Neural cell (in vitro differentiated cells): ENCODE data around the gene TLX2. TPM values are rescaled to one million over a fixed set of nuclear protein-coding genes. Genes with fewer than 3 reads are reported as not detected.
A peak's percentile ranks its signal among the peaks of the same experiment; 100 is the strongest.

Experiments used
- H2AFZ ChIP-seq: fragments of 200-600, 300-800 bp; sonication (generic), shearing (Covaris generic); 2 replicates; pipeline ENCODE4 v1.6.0; 2014; ENCODE audit warnings: low read depth, mild to moderate bottlenecking, antibody characterized with exemption, low read length, moderate library complexity
- H3F3A ChIP-seq: fragments of 200-600 bp; shearing (Covaris generic); 2 replicates; pipeline ENCODE4 v1.6.1; 2016; ENCODE audit warnings: mild to moderate bottlenecking, moderate library complexity, mixed read lengths, antibody characterized with exemption, low read length; ENCODE audit not compliant: insufficient read depth, poor library complexity, severe bottlenecking
- H3K27ac ChIP-seq: fragments of 200-600, 300-800 bp; sonication (generic), shearing (Covaris generic); 2 replicates; pipeline ENCODE4 v1.5.1; 2014; ENCODE audit warnings: mild to moderate bottlenecking, low read length, moderate library complexity
- H3K27me3 ChIP-seq: fragments of 300-800, 200-600 bp; sonication (generic), shearing (Covaris generic); 2 replicates; pipeline ENCODE4 v1.6.0; 2014; ENCODE audit warnings: mild to moderate bottlenecking, low read depth, low read length, moderate library complexity; ENCODE audit not compliant: insufficient read depth
- H3K36me3 ChIP-seq: fragments of 300-800, 200-600 bp; sonication (generic), shearing (Covaris generic); 2 replicates; pipeline ENCODE4 v1.5.1; 2014; ENCODE audit warnings: mild to moderate bottlenecking, antibody characterized with exemption, low read length, moderate library complexity; ENCODE audit not compliant: insufficient read depth
- H3K4me2 ChIP-seq: fragments of 300-800, 200-600 bp; sonication (generic), shearing (Covaris generic); 2 replicates; pipeline ENCODE4 v1.6.0; 2014; ENCODE audit warnings: mild to moderate bottlenecking, low read length
- H3K4me3 ChIP-seq: fragments of 300-800, 200-600 bp; sonication (generic), shearing (Covaris generic); 2 replicates; pipeline ENCODE4 v1.5.1; 2014; ENCODE audit warnings: mild to moderate bottlenecking, low read length, moderate library complexity
- H3K79me2 ChIP-seq: fragments of 200-600 bp; shearing (Covaris generic); replicated peaks from 2 replicates; pipeline ENCODE4 v1.6.0; 2014; ENCODE audit warnings: mild to moderate bottlenecking, low read length, moderate library complexity; ENCODE audit not compliant: insufficient read depth
- H3K9ac ChIP-seq: fragments of 300-800, 200-600 bp; sonication (generic), shearing (Covaris generic); 2 replicates; pipeline ENCODE4 v1.6.1; 2016; ENCODE audit warnings: mild to moderate bottlenecking, low read length, mixed read lengths
- H3K9me2 ChIP-seq: fragments of 200-600 bp; shearing (Covaris generic); 2 replicates; pipeline ENCODE4 v1.6.1; 2016; ENCODE audit warnings: mild to moderate bottlenecking, low read length, mixed read lengths; ENCODE audit not compliant: insufficient read depth
- H3K9me3 ChIP-seq: fragments of 200-600, 300-800 bp; sonication (generic), shearing (Covaris generic); 2 replicates; pipeline ENCODE4 v1.6.1; 2016; ENCODE audit warnings: mild to moderate bottlenecking, mixed run types, low read length, moderate library complexity, mixed read lengths
- H4K20me1 ChIP-seq: fragments of 200-600 bp; shearing (Covaris generic); 2 replicates; pipeline ENCODE4 v1.6.1; 2016; ENCODE audit warnings: mild to moderate bottlenecking, mixed run types; ENCODE audit not compliant: insufficient read depth
- EP300 ChIP-seq: fragments of 450-650 bp; conservative IDR thresholded peaks from 2 replicates; pipeline ENCODE4 v1.6.1; 2014; ENCODE audit warnings: antibody characterized with exemption, mild to moderate bottlenecking, moderate library complexity; ENCODE audit not compliant: poor library complexity, severe bottlenecking
- EZH2 ChIP-seq: fragments of 200-600, 300-800 bp; shearing (Covaris generic), sonication (generic); IDR thresholded peaks from 2 replicates; pipeline ENCODE4 v1.6.1; 2014; ENCODE audit warnings: antibody characterized with exemption, low read length, borderline replicate concordance, mild to moderate bottlenecking; ENCODE audit not compliant: insufficient read depth, poor library complexity, severe bottlenecking
- MXI1 ChIP-seq: fragments of 450-650 bp; conservative IDR thresholded peaks from 2 replicates; pipeline ENCODE4 v1.6.1; 2014; ENCODE audit warnings: antibody characterized with exemption, mild to moderate bottlenecking; ENCODE audit not compliant: poor library complexity, severe bottlenecking
- POLR2AphosphoS5 ChIP-seq: IDR thresholded peaks from 2 replicates; pipeline ENCODE4 v1.6.1; 2012
- RAD21 ChIP-seq: fragments of 450-650 bp; conservative IDR thresholded peaks from 2 replicates; pipeline ENCODE4 v1.6.1; 2014; ENCODE audit warnings: antibody characterized with exemption, mild to moderate bottlenecking, moderate library complexity
- SMC3 ChIP-seq: fragments of 450-650 bp; conservative IDR thresholded peaks from 2 replicates; pipeline ENCODE4 v1.6.1; 2014; ENCODE audit warnings: antibody characterized with exemption, mild to moderate bottlenecking, moderate library complexity; ENCODE audit not compliant: poor library complexity
- TAF1 ChIP-seq: IDR thresholded peaks from 2 replicates; pipeline ENCODE4 v1.6.1; 2012; ENCODE audit warnings: low read depth
- polyA plus RNA-seq: library from polyadenylated mRNA; depleted of rRNA; stranded (reverse); fragments of >200 nt; gene quantifications from 2 replicates; pipeline ENCODE4 v1.2.3, GENCODE V29; 2014
- TF ChIP-seq, protein P1 (sequence below): fragments of 450-650 bp; IDR thresholded peaks from 2 replicates; pipeline ENCODE4 v1.5.1; 2014; ENCODE audit warnings: antibody characterized with exemption, mild to moderate bottlenecking, moderate library complexity; ENCODE audit not compliant: poor library complexity, severe bottlenecking
- TF ChIP-seq, protein P2 (sequence below): IDR thresholded peaks from 2 replicates; pipeline ENCODE4 v1.6.1; 2012; ENCODE audit warnings: borderline replicate concordance

Gene TLX2
- polyA plus RNA-seq, 1 donor from 2014 or later = not detected

DNA sequence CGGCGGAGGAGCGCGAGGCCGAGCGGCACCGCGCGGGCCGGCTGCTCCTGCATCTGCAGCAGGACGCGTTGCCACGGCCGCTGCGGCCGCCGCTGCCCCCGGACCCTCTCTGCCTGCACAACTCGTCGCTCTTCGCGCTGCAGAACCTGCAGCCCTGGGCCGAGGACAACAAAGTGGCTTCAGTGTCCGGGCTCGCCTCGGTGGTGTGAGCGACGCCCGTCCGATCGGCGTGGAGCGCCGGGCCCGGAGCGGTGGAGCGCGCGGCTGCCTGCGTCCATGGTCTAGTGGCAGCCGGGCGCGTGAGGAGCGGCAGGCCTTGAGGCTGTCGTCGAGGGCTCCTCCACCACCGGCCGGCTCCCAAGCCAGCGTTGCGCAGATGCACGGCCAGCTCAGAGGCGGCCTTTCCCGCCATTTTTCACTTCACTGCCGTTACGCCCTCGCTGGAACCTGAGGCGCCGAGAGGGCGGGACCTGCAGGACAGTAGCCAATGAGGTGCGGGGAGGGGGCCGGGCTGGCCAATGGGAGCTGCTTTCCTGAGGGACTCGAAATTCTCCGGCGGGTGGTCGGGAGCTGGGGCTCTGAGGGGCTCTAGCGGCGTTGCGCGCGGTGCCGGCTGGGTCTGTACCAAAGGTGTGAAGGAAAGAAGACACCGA is 1.9 kb downstream of the TLX2 start:
- Histone ChIP-seq H3K9me2 (no peaks in the 10 kb centered on the region), H4K20me1 (no peaks in the 10 kb centered on the region), H3K4me3 (peak overlapping the region; percentile 53), H3K79me2 (no peaks in the 10 kb centered on the region), H3K4me2 (no peak overlapping the region), H3F3A (no peaks in the 10 kb centered on the region), H3K27me3 (peaks cover 99% of the 10 kb centered on the region), H3K27ac (no peak overlapping the region), H3K9me3 (no peaks in the 10 kb centered on the region), H3K36me3 (no peaks in the 10 kb centered on the region), H3K9ac (no peak overlapping the region), H2AFZ (no peak overlapping the region)
- TF ChIP-seq, protein P1, sequence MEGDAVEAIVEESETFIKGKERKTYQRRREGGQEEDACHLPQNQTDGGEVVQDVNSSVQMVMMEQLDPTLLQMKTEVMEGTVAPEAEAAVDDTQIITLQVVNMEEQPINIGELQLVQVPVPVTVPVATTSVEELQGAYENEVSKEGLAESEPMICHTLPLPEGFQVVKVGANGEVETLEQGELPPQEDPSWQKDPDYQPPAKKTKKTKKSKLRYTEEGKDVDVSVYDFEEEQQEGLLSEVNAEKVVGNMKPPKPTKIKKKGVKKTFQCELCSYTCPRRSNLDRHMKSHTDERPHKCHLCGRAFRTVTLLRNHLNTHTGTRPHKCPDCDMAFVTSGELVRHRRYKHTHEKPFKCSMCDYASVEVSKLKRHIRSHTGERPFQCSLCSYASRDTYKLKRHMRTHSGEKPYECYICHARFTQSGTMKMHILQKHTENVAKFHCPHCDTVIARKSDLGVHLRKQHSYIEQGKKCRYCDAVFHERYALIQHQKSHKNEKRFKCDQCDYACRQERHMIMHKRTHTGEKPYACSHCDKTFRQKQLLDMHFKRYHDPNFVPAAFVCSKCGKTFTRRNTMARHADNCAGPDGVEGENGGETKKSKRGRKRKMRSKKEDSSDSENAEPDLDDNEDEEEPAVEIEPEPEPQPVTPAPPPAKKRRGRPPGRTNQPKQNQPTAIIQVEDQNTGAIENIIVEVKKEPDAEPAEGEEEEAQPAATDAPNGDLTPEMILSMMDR = no peak
- TF ChIP-seq SMC3 (no peak), TAF1 (no peak), EP300 (no peak), RAD21 (no peak), POLR2AphosphoS5 (no peak), EZH2 (no peak), MXI1 (no peak)
- TF ChIP-seq, protein P2, sequence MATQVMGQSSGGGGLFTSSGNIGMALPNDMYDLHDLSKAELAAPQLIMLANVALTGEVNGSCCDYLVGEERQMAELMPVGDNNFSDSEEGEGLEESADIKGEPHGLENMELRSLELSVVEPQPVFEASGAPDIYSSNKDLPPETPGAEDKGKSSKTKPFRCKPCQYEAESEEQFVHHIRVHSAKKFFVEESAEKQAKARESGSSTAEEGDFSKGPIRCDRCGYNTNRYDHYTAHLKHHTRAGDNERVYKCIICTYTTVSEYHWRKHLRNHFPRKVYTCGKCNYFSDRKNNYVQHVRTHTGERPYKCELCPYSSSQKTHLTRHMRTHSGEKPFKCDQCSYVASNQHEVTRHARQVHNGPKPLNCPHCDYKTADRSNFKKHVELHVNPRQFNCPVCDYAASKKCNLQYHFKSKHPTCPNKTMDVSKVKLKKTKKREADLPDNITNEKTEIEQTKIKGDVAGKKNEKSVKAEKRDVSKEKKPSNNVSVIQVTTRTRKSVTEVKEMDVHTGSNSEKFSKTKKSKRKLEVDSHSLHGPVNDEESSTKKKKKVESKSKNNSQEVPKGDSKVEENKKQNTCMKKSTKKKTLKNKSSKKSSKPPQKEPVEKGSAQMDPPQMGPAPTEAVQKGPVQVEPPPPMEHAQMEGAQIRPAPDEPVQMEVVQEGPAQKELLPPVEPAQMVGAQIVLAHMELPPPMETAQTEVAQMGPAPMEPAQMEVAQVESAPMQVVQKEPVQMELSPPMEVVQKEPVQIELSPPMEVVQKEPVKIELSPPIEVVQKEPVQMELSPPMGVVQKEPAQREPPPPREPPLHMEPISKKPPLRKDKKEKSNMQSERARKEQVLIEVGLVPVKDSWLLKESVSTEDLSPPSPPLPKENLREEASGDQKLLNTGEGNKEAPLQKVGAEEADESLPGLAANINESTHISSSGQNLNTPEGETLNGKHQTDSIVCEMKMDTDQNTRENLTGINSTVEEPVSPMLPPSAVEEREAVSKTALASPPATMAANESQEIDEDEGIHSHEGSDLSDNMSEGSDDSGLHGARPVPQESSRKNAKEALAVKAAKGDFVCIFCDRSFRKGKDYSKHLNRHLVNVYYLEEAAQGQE = no peak

DNA sequence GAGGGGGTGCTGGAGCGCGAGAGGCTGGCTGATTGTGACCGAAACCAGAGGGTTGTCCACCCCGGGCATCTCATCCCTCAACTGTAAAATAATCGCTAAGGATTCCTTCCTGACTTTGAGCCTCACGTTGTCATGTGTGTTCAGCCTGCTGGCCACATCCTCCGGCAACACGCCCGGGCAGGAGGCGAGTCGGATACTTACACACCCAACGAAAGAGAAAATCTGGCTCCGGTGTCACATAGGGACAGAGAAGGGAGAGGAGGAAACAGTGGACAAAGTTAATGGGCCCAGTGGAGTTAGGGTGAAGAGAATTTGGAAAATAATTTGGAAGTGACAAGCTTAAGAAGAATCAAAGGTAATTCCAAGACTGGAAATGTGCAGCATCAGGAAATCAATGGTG is 2.4 kb downstream of the TLX2 start:
- TF ChIP-seq, protein P2 = no peak
- TF ChIP-seq SMC3 = no peak
- TF ChIP-seq MXI1 = no peak
- no peak for TF ChIP-seq POLR2AphosphoS5
- TF ChIP-seq, protein P1 = no peak
- no peak for TF ChIP-seq EZH2
- no peak for TF ChIP-seq EP300
- Histone ChIP-seq H3F3A (no peaks in the 10 kb centered on the region), H3K9me3 (no peaks in the 10 kb centered on the region), H4K20me1 (no peaks in the 10 kb centered on the region), H3K4me3 (peak overlapping the region; percentile 53), H2AFZ (no peak overlapping the region), H3K9me2 (no peaks in the 10 kb centered on the region), H3K27me3 (peaks cover 97% of the 10 kb centered on the region), H3K4me2 (no peak overlapping the region), H3K27ac (no peak overlapping the region), H3K36me3 (no peaks in the 10 kb centered on the region), H3K9ac (no peak overlapping the region), H3K79me2 (no peaks in the 10 kb centered on the region)
